HG03045 (cell line): ENCODE measurements around the gene INSIG1.

Source experiments
- ATAC-seq: cut with Tn5 transposase; IDR thresholded peaks from one replicate; pipeline ENCODE4 v1.9.1; 2021; ENCODE audit warnings: mild to moderate bottlenecking, moderate library complexity; ENCODE audit not compliant: unreplicated experiment

Gene INSIG1

GRCh38 chr7:155265961-155266360 lies 31.7 kb upstream of the INSIG1 start:
- no peak for ATAC-seq

- ATAC-seq = no peak
Measured at GRCh38 chr7:155266440-155266839, 31.2 kb upstream of the INSIG1 start.

GRCh38 chr7:155267023-155267422 lies 30.7 kb upstream of the INSIG1 start:
- ATAC-seq = no peak

- no peak for ATAC-seq
Measured at GRCh38 chr7:155267436-155267835, 30.2 kb upstream of the INSIG1 start.

GRCh38 chr7:155268211-155268610 lies 29.5 kb upstream of the INSIG1 start:
- no peak for ATAC-seq

GRCh38 chr7:155268921-155269650 lies 28.6 kb upstream of the INSIG1 start:
- ATAC-seq = no peak

- no peak for ATAC-seq
Measured at GRCh38 chr7:155269766-155270585, 27.7 kb upstream of the INSIG1 start.

GRCh38 chr7:155270861-155271260 lies 26.8 kb upstream of the INSIG1 start:
- ATAC-seq = no peak

GRCh38 chr7:155274633-155275355 lies 22.9 kb upstream of the INSIG1 start:
- ATAC-seq = no peak

- no peak for ATAC-seq
Measured at GRCh38 chr7:155276042-155276799, 21.5 kb upstream of the INSIG1 start.

- ATAC-seq = no peak
Measured at GRCh38 chr7:155276800-155277375, 20.8 kb upstream of the INSIG1 start.

- no peak for ATAC-seq
Measured at GRCh38 chr7:155277385-155277994, 20.2 kb upstream of the INSIG1 start.

- no peak for ATAC-seq
Measured at GRCh38 chr7:155278921-155279320, 18.8 kb upstream of the INSIG1 start.

- ATAC-seq = no peak
Measured at GRCh38 chr7:155279787-155280445, 17.8 kb upstream of the INSIG1 start.

GRCh38 chr7:155280446-155281397 lies 17.0 kb upstream of the INSIG1 start:
- ATAC-seq = no peak

- no peak for ATAC-seq
Measured at GRCh38 chr7:155281398-155281969, 16.2 kb upstream of the INSIG1 start.

GRCh38 chr7:155282671-155283070 lies 15.0 kb upstream of the INSIG1 start:
- no peak for ATAC-seq

GRCh38 chr7:155283565-155284194 lies 14.0 kb upstream of the INSIG1 start:
- peak; percentile 86 for ATAC-seq
